Measurements from ENCODE around the gene CLDN15. TPM values are rescaled to one million over a fixed set of nuclear protein-coding genes. Genes with fewer than 3 reads are reported as not detected.
"Not testable (repeated sequence)": the region's sequence is repeated elsewhere in the genome, so short reads cannot be mapped to it uniquely, and the experiment has no call there.

CLDN15 gene
- polyA plus RNA-seq, 4 donors = 7.6 to 17.3 (median 10.1) TPM

- no peak for DNase-seq (ENCODE audit: low read depth in 4 of 4, low spot score in 3 of 4)
Measured at GRCh38 chr7:101200862-101201599, 36.6 kb downstream of the CLDN15 start, which contains the start of gene MOGAT3. MOGAT3 (minus strand) TSS chr7:101201036; CDS start chr7:101200854, 182 bp downstream.

DNA sequence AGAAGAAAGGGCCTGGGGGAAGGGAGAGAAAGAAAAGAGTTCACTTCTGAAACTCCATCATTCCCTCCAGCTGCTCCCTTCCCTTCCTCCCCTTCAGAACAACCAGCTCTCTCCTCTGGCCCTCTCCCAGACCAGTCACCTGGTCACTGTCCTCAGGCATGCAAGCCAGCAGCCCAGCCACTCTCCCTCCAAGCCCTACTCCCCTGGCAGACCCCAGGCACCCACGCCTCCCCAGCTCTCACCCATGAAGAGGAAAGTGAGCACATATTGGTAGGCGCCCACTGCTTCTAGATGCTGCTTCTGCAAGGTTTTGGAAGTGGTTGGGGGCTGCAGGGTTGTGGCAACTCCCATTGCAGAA is 37.1 kb downstream of the CLDN15 start:
- DNase-seq (ENCODE audit: low read depth in 4 of 4, low spot score in 3 of 4) = no peak

- DNase-seq (ENCODE audit: low read depth in 4 of 4, low spot score in 3 of 4) = not testable (repeated sequence)
Measured at GRCh38 chr7:101199522-101199921, 38.1 kb downstream of the CLDN15 start.

DNA sequence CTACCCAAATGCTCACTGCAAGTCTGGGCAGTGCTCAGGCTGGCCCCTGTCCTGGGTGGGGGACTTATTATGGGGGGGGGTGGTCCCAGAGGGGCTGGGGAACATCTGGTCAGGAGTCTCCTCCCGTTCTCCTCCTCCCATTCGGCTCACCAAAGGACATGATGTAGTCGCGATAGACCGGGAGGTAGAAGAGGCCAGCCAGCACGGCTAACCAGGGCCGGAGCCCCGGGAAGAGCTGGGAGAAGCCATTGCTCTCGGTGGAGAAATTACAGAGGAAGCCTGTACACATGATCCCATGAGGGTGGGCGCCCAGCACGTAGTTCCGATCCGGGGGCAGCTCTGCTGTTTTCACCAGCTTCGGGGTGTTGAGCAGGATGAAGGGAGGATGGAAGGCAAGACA is 39.1 kb downstream of the CLDN15 start:
- DNase-seq (ENCODE audit: low read depth in 4 of 4, low spot score in 3 of 4) = no peak

DNA sequence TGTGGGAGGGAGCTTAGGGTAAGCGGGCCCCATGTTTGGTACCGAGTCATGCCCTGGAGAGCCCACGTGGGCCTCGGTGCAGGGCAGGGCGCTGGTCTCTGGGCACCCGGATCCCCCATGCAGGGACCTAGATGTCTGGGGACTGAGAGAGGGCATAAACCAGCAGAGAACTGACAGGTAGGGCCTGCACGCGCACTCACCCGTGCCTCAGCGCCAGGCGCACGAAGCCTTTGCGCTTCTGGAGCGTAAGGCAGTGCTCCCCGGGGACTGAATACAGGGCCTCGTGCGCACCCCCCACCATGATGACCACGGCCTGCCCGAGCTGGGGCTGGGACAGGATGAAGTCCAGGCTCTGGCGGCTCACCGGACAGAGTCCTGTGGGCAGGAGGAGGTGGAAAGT is 39.6 kb downstream of the CLDN15 start:
- DNase-seq (ENCODE audit: low read depth in 4 of 4, low spot score in 3 of 4) = no peak

DNA sequence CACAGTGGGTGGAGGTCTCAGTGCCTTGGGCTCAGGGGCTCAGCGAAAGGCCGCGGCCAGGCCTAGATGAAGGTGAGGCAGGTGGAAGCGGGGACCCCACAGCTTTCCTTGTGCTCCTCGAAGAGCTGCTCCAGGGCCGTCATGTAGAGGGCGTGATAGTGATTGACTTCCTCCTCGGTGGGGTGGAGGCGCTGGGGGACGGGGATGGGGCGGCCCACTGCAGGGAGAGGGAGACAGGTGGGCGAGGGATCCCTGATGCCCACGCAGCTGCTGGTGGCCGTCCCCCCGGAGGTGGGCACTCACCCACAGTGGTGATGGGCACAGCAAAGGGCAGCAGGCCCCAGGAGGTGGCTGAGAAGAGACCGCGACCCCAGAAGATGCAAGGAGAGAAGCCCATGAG is 41.7 kb downstream of the CLDN15 start:
- DNase-seq (ENCODE audit: low read depth in 4 of 4, low spot score in 3 of 4) = no peak

DNA sequence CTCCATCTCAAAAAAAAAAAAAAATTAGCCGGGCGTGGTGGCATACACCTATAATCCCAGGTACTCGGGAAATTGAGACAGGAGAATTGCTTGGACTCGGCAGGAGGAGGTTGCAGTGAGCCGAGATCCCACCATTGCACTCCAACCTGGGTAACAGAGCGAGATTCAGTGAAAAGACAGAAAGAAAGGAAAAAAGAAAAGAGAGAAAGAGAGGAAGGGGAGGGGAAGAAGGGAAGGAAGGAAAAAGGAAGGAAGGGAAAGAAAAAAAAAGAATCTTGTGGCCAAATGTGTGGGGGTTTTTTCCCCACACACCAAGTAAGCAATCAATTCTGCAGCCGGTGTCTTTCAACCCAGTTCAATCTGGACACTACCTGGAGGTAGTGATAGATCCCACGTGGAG is 48.5 kb downstream of the CLDN15 start:
- no peak for DNase-seq (ENCODE audit: low read depth in 4 of 4, low spot score in 3 of 4)

GRCh38 chr7:101186844-101187428 is 50.7 kb downstream of the CLDN15 start:
- no peak for DNase-seq (ENCODE audit: low read depth in 4 of 4, low spot score in 3 of 4)

- no peak for DNase-seq (ENCODE audit: low read depth in 4 of 4, low spot score in 3 of 4)
Measured at GRCh38 chr7:101186194-101186593, 51.4 kb downstream of the CLDN15 start.

DNA sequence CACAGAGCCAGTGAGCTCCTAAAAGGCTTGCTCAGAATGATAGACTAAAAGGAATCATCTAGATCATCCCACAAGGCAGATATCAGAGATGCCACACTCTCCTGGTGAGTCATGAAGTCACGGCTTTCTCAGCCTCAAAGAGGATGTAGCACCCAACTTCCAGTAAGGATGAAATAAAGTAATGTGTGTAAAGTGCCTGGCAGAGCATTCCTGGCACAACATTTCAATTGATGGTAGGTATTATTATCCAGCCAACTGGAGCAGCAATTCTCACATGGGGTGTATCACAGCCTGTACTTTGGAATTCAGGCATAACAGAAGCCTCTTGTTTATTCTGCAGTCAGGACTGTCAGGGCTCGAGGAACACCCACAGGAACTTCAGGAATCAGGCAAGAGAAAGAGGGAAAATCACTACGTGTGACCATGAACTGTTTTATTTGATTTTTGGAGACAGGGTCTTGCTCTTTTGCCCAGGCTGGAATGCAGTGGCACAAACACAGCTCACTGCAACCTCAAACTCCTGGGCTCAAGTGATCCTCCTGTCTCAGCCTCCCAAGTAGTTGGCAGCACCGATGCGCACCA is 52.3 kb downstream of the CLDN15 start:
- DNase-seq (ENCODE audit: low read depth in 4 of 4, low spot score in 3 of 4) = no peak

Other genes starting within 250 kb of the CLDN15 start
- not detected for gene MUC17, start 217.7 kb downstream of the CLDN15 start, polyA plus RNA-seq (ENCODE audit: insufficient read length in 4 of 4)
- gene TRIM56, start 152.3 kb downstream of the CLDN15 start, polyA plus RNA-seq (ENCODE audit: insufficient read length in 4 of 4) = 10 to 100 TPM; 13.4 to 20.6 (median 16.8) TPM
- 1 to 10 TPM in 3 of 4 donors, under 1 TPM in 1; 0.92 to 5.3 (median 1.2) TPM for gene SERPINE1, start 110.7 kb downstream of the CLDN15 start, polyA plus RNA-seq (ENCODE audit: insufficient read length in 4 of 4)
- 10 to 100 TPM; 40.2 to 80.3 (median 71.7) TPM for gene AP1S1, start 83.3 kb downstream of the CLDN15 start, polyA plus RNA-seq (ENCODE audit: insufficient read length in 4 of 4)
- under 1 TPM in 3 of 4 donors, not detected in 1; 0.08 to 0.16 (median 0.10) TPM for gene VGF, start 72.2 kb downstream of the CLDN15 start, polyA plus RNA-seq (ENCODE audit: insufficient read length in 4 of 4)
- gene NAT16, start 57.5 kb downstream of the CLDN15 start, polyA plus RNA-seq (ENCODE audit: insufficient read length in 4 of 4) = under 1 TPM in 2 of 4 donors, not detected in 2; 0.16 to 0.18 TPM
- 1 to 10 TPM in 1 of 4 donors, under 1 TPM in 3; 0.10 to 1.4 (median 0.41) TPM for gene MOGAT3, start 36.8 kb downstream of the CLDN15 start, polyA plus RNA-seq (ENCODE audit: insufficient read length in 4 of 4)
- 10 to 100 TPM; 37.3 to 50.9 (median 49.0) TPM for gene PLOD3, start 20.2 kb downstream of the CLDN15 start, polyA plus RNA-seq (ENCODE audit: insufficient read length in 4 of 4)
- 10 to 100 TPM; 42.3 to 81.8 (median 56.0) TPM for gene ZNHIT1, start 19.6 kb downstream of the CLDN15 start, polyA plus RNA-seq (ENCODE audit: insufficient read length in 4 of 4)
- 100 to 1,000 TPM; 116 to 160 (median 135) TPM for gene FIS1, start 7.3 kb upstream of the CLDN15 start, polyA plus RNA-seq (ENCODE audit: insufficient read length in 4 of 4)
- gene IFT22, start 84.0 kb upstream of the CLDN15 start, polyA plus RNA-seq (ENCODE audit: insufficient read length in 4 of 4) = 10 to 100 TPM; 46.3 to 79.0 (median 71.8) TPM
- gene COL26A1, start 125.1 kb upstream of the CLDN15 start, polyA plus RNA-seq (ENCODE audit: insufficient read length in 4 of 4) = 10 to 100 TPM; 22.4 to 32.7 (median 25.2) TPM